Uterus (tissue), 2 donors: Measurements from ENCODE around the gene PAQR5.

Experiments
- CTCF ChIP-seq, 4 experiments: fragments of 200-600 bp in 2 of 4; fragments of 450-650 bp in 2 of 4; sonication (generic) in 2 of 4; IDR thresholded peaks; one replicate each; pipeline ENCODE4 v1.5.1; 2016 to 2019; ENCODE audit warnings: antibody characterized with exemption in 4 of 4, mild to moderate bottlenecking in 2 of 4, moderate library complexity in 1 of 4
- POLR2A ChIP-seq, 2 donors: fragments of 450-650 bp; IDR thresholded peaks; one replicate each; pipeline ENCODE4 v1.6.1; 2016; ENCODE audit warnings: antibody characterized with exemption in 2 of 2, mild to moderate bottlenecking in 1 of 2, moderate library complexity in 1 of 2

GRCh38 chr15:69302929-69303328 lies 4.2 kb downstream of the PAQR5 start:
- TF ChIP-seq CTCF (IDR thresholded peaks at IDR 0.05) (no peak), POLR2A (IDR thresholded peaks at IDR 0.05) (no peak)
